Stimulated activated CD8-positive, alpha-beta memory T cell treated with anti-CD3 and anti-CD28 coated beads, Interleukin-15, amount 100 ng/mL, for 4 hours (primary cell): ENCODE results near the gene TMEM240.
"Not testable (repeated sequence)": the region's sequence is repeated elsewhere in the genome, so short reads cannot be mapped to it uniquely, and the experiment has no call there.

Experiments
- DNase-seq, 2 donors: peaks; one replicate each; pipeline ENCODE4 v3.0.0-alpha.2; 2020; ENCODE audit warnings: low read depth in 2 of 2

Gene TMEM240

GRCh38 chr1:1557688-1558087 is 17.3 kb upstream of the TMEM240 start:
- DNase-seq = not testable (repeated sequence)

- not testable (repeated sequence) for DNase-seq
These were observed 16.5 kb upstream of the TMEM240 start for GRCh38 chr1:1556961-1557360.

GRCh38 chr1:1556505-1556904 is 16.1 kb upstream of the TMEM240 start:
- DNase-seq = no peak

- no peak for DNase-seq
These were observed 14.8 kb upstream of the TMEM240 start for GRCh38 chr1:1554926-1555915.

GRCh38 chr1:1554550-1554925 is 14.1 kb upstream of the TMEM240 start:
- no peak for DNase-seq

GRCh38 chr1:1553821-1554494 is 13.5 kb upstream of the TMEM240 start:
- no peak for DNase-seq

GRCh38 chr1:1552263-1552639 is 11.8 kb upstream of the TMEM240 start:
- no peak for DNase-seq

GRCh38 chr1:1551524-1552262 is 11.3 kb upstream of the TMEM240 start:
- DNase-seq = no peak

GRCh38 chr1:1550591-1551432 is 10.4 kb upstream of the TMEM240 start:
- DNase-seq = no peak

- no peak for DNase-seq
These were observed 9.7 kb upstream of the TMEM240 start for GRCh38 chr1:1550087-1550486.

- DNase-seq = no peak
These were observed 8.2 kb upstream of the TMEM240 start for GRCh38 chr1:1548591-1548990.

GRCh38 chr1:1547476-1547875 is 7.1 kb upstream of the TMEM240 start:
- DNase-seq = no peak

GRCh38 chr1:1547011-1547410 is 6.6 kb upstream of the TMEM240 start:
- no peak for DNase-seq

- no peak for DNase-seq
These were observed 5.7 kb upstream of the TMEM240 start for GRCh38 chr1:1545946-1546737.

- DNase-seq = no peak
These were observed 4.1 kb upstream of the TMEM240 start for GRCh38 chr1:1544544-1544943.

GRCh38 chr1:1543706-1544099 is 3.3 kb upstream of the TMEM240 start:
- no peak for DNase-seq

GRCh38 chr1:1542766-1543705 is 2.6 kb upstream of the TMEM240 start:
- DNase-seq = no peak

GRCh38 chr1:1541956-1542765 is 1.7 kb upstream of the TMEM240 start:
- no peak for DNase-seq
